Ramos (cell line): ENCODE measurements around the gene VAC14.

Experiments used
- in situ Hi-C: fragments of 300-500 bp; cut with MboI; formaldehyde crosslinking; loops from one replicate; pipeline ENCODE4 v1.14.3; 2022; ENCODE audit warnings: low sequenced_read_pairs; ENCODE audit not compliant: unreplicated experiment

VAC14 gene

GRCh38 chr16:70766658-70767057, 34.3 kb downstream of the VAC14 start:
- in situ Hi-C loops = loop anchor here (5.0 kb wide), 1 partner anchor 79 kb away; the partner anchor contains the start of gene MTSS2

GRCh38 chr16:70766176-70766575, 34.8 kb downstream of the VAC14 start:
- in situ Hi-C loops = loop anchor here (5.0 kb wide), 1 partner anchor 79 kb away; the partner anchor contains the start of gene MTSS2

- in situ Hi-C loops = loop anchor here (5.0 kb wide), 1 partner anchor 78 kb away; the partner anchor contains the start of gene MTSS2
Observed at GRCh38 chr16:70765491-70765890, 35.5 kb downstream of the VAC14 start.

GRCh38 chr16:70764632-70765031, 36.3 kb downstream of the VAC14 start:
- in situ Hi-C loops = loop anchor here (5.0 kb wide), 1 partner anchor 77 kb away; the partner anchor contains the start of gene MTSS2

- in situ Hi-C loops = no loop called here
Observed at GRCh38 chr16:70760221-70760620, 40.7 kb downstream of the VAC14 start.

- in situ Hi-C loops = no loop called here
Observed at GRCh38 chr16:70759666-70760065, 41.3 kb downstream of the VAC14 start.

GRCh38 chr16:70758786-70759185, 42.2 kb downstream of the VAC14 start:
- in situ Hi-C loops = no loop called here

- in situ Hi-C loops = no loop called here
Observed at GRCh38 chr16:70757183-70757582, 43.8 kb downstream of the VAC14 start.

GRCh38 chr16:70756071-70756470, 44.9 kb downstream of the VAC14 start:
- in situ Hi-C loops = no loop called here

GRCh38 chr16:70754851-70755600, 45.9 kb downstream of the VAC14 start:
- in situ Hi-C loops = no loop called here

GRCh38 chr16:70754371-70754770, 46.6 kb downstream of the VAC14 start:
- in situ Hi-C loops = no loop called here

- in situ Hi-C loops = no loop called here
Observed at GRCh38 chr16:70753694-70754325, 47.1 kb downstream of the VAC14 start.

GRCh38 chr16:70753228-70753627, 47.7 kb downstream of the VAC14 start:
- in situ Hi-C loops = no loop called here

- in situ Hi-C loops = no loop called here
Observed at GRCh38 chr16:70752426-70752825, 48.5 kb downstream of the VAC14 start.

GRCh38 chr16:70751593-70751992, 49.4 kb downstream of the VAC14 start:
- in situ Hi-C loops = no loop called here

- in situ Hi-C loops = no loop called here
Observed at GRCh38 chr16:70750893-70751467, 50.0 kb downstream of the VAC14 start.

GRCh38 chr16:70749681-70750601, 51.0 kb downstream of the VAC14 start:
- in situ Hi-C loops = no loop called here

GRCh38 chr16:70749006-70749678, 51.8 kb downstream of the VAC14 start:
- in situ Hi-C loops = no loop called here

GRCh38 chr16:70747703-70748631, 53.0 kb downstream of the VAC14 start:
- in situ Hi-C loops = no loop called here
